Caco-2 (cell line): ENCODE measurements around the gene JTB. TPM values are rescaled to one million over a fixed set of nuclear protein-coding genes. Genes with fewer than 3 reads are reported as not detected.

ENCODE experiments used
- BruUV-seq: library from RNA; stranded (reverse); fragments of 400-500 nt; replicated peaks from 2 replicates; lab custom pipeline; 2021; lab: Mats Ljungman, UMichigan
- CTCF ChIA-PET: fragments of 300-600 bp; sonication (Branson Sonifier 250); formaldehyde crosslinking; loops from one replicate; lab custom pipeline; 2022; ENCODE audit warnings: antibody characterized with exemption; lab: Charles Lee
- POLR2A ChIA-PET: fragments of 300-600 bp; sonication (Branson Sonifier 250); formaldehyde crosslinking; loops from one replicate; lab custom pipeline; 2022; ENCODE audit warnings: antibody characterized with exemption; lab: Charles Lee
- DNase-seq, 2 experiments: peaks; one replicate each; pipeline versions ENCODE4 v3.0.0 to v3.0.0-alpha.2; 2020 to 2022
- H3K27me3 ChIP-seq: replicated peaks from 2 replicates; pipeline ENCODE4 v1.6.0; 2011; ENCODE audit warnings: low read length; ENCODE audit not compliant: control insufficient read depth, insufficient read depth
- H3K36me3 ChIP-seq: 2 replicates; pipeline ENCODE4 v1.5.1; 2011; ENCODE audit warnings: low read length; ENCODE audit not compliant: control insufficient read depth, insufficient read depth
- H3K4me1 ChIP-seq: fragments of 250-450 bp; sonication (Bioruptor Pico); 2 replicates; pipeline ENCODE4 v1.5.1; 2020; ENCODE audit warnings: mild to moderate bottlenecking
- H3K4me3 ChIP-seq: 2 replicates; pipeline ENCODE4 v1.5.1; 2011; ENCODE audit warnings: low read depth, mild to moderate bottlenecking, control low read depth, low read length
- H3K9me3 ChIP-seq: fragments of 250-450 bp; sonication (Bioruptor Pico); 2 replicates; pipeline ENCODE4 v1.5.1; 2020; ENCODE audit warnings: mild to moderate bottlenecking, moderate library complexity
- H3K27ac Mint-ChIP-seq: one replicate; pipeline ENCODE4 v1.8.0; 2022; ENCODE audit warnings: mixed read lengths; ENCODE audit not compliant: unreplicated experiment
- H3K27me3 Mint-ChIP-seq: one replicate; pipeline ENCODE4 v1.8.0; 2022; ENCODE audit warnings: mixed read lengths; ENCODE audit not compliant: insufficient read depth, unreplicated experiment
- H3K36me3 Mint-ChIP-seq: one replicate; pipeline ENCODE4 v1.8.0; 2022; ENCODE audit warnings: mild to moderate bottlenecking, mixed read lengths; ENCODE audit not compliant: insufficient read depth, unreplicated experiment
- H3K4me1 Mint-ChIP-seq: one replicate; pipeline ENCODE4 v1.8.0; 2022; ENCODE audit warnings: low read depth, mixed read lengths; ENCODE audit not compliant: unreplicated experiment
- H3K4me3 Mint-ChIP-seq: one replicate; pipeline ENCODE4 v1.8.0; 2022; ENCODE audit warnings: mild to moderate bottlenecking, moderate library complexity, mixed read lengths; ENCODE audit not compliant: unreplicated experiment
- H3K9me3 Mint-ChIP-seq: one replicate; pipeline ENCODE4 v1.8.0; 2022; ENCODE audit warnings: mixed read lengths; ENCODE audit not compliant: unreplicated experiment
- CTCF ChIP-seq, 2 experiments: fragments of 200-600 bp in 1 of 2; IDR thresholded peaks; 1 replicate in 1 of 2; 2 replicates in 1 of 2; pipeline versions ENCODE4 v1.5.1 to v1.8.0; 2011 to 2022; ENCODE audit warnings: antibody characterized with exemption in 1 of 2, control low read depth in 1 of 2, inconsistent platforms in 1 of 2, low read depth in 1 of 2, low read length in 1 of 2, mild to moderate bottlenecking in 1 of 2, moderate library complexity in 1 of 2; ENCODE audit not compliant: insufficient read depth in 1 of 2, severe bottlenecking in 1 of 2, unreplicated experiment in 1 of 2
- intact Hi-C: fragments of 100-400 bp; cut with micrococcal nuclease; formaldehyde crosslinking; loops from one replicate; pipeline ENCODE4 v1.10.0; 2022; ENCODE audit not compliant: unreplicated experiment
- total RNA-seq: library from RNA; stranded (reverse); gene quantifications from 2 replicates; pipeline ENCODE4 v1.2.3, GENCODE V29; 2022

The JTB gene
- total RNA-seq, 1 experiment from 2014 or later = 123 TPM

DNA sequence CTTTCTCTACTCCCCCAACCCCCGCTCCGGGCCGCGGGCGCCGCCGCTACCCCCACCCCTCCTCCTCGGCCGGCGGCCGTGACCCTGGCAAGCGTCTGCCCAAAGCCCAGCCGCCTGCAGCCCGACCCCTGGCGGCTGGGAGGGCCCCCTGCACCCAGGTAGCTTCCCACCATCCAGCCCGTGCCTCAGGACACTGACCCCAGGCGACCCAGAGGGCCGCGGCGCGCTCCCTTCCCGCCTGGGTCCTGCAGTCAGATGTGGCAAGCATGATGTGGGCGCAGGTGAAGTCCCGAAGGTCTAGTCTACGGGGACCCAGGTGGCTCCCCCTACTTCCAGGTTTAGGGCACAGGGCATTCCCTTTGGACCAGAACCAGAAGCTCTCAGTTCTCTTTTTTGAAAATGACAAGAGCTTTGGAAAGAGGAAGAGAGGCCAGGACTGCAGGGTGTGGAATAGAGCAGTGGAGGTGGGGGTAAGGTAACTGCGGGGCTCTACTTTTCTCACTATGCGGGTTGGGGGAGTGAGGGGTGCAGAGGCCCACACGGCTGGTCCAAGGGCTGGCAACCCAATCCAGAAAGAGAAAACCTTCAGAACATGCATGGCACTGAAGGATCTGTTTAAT, 30.7 kb downstream of the JTB start, which contains the start of gene DENND4B:
Gene DENND4B (minus strand): TSS at position 97 of the 620 bp plus-strand sequence. CDS start 2,344 bp downstream, outside the sequence.
- intact Hi-C loops = loop anchor here (1.0 to 2.0 kb wide), 2 partner anchors 24 to 40 kb away; partner anchors contain the start of genes GATAD2B and RAB13
- no TSS peak for BruUV-seq

GRCh38 chr1:153945795-153946621, 31.5 kb downstream of the JTB start:
- Mint-ChIP-seq H3K36me3 (peaks cover 59% of the 10 kb centered on the region), H3K4me1 (peaks cover 7% of the 10 kb centered on the region), H3K27ac (peak overlapping the region; percentile 44), H3K9me3 (no peaks in the 10 kb centered on the region), H3K27me3 (no peaks in the 10 kb centered on the region), H3K4me3 (peak overlapping the region; percentile 82)
- intact Hi-C loops = loop anchor here (1.0 to 2.0 kb wide), 2 partner anchors 23 to 40 kb away; partner anchors contain the start of genes GATAD2B and RAB13
- Histone ChIP-seq H3K27me3 (no peaks in the 10 kb centered on the region), H3K9me3 (no peaks in the 10 kb centered on the region), H3K4me3 (peak overlapping the region; percentile 92), H3K4me1 (peaks cover 8% of the 10 kb centered on the region), H3K36me3 (peaks cover 3% of the 10 kb centered on the region; the same call in 1 of the 2 replicates)
- POLR2A ChIA-PET = interaction anchor here (0.6 to 1.7 kb wide), 5 partner anchors 17 to 179 kb away, joined by 3 to 20 read pairs (median 6); partner anchors contain the start of genes CREB3L4 and GATAD2B
- no peak for TF ChIP-seq CTCF (IDR thresholded peaks at IDR 0.05; ENCODE audit: insufficient read depth in 1 of 2, low read depth in 1 of 2, low read length in 1 of 2, severe bottlenecking in 1 of 2, unreplicated experiment in 1 of 2)
- peak; percentile 60 to 68 for DNase-seq
- no TSS peak for BruUV-seq
- CTCF ChIA-PET = interaction anchor here (0.6 to 2.0 kb wide), 9 partner anchors 11 to 302 kb away, joined by 4 to 24 read pairs (median 6); partner anchors contain the start of genes CREB3L4, CRTC2, GATAD2B and SLC39A1

More for the DNA sequence above, 30.7 kb downstream of the JTB start, which contains the start of gene DENND4B:
- Histone ChIP-seq H3K4me3 (peak within 1 kb of the TSS; percentile 92), H3K27me3 (no peaks in the 10 kb centered on the region), H3K4me1 (peaks cover 8% of the 10 kb centered on the region), H3K36me3 (peaks cover 3% of the 10 kb centered on the region), H3K9me3 (no peaks in the 10 kb centered on the region)
- Mint-ChIP-seq H3K9me3 (no peaks in the 10 kb centered on the region), H3K36me3 (peaks cover 59% of the 10 kb centered on the region), H3K27me3 (no peaks in the 10 kb centered on the region), H3K4me1 (peaks cover 7% of the 10 kb centered on the region), H3K4me3 (peak within 1 kb of the TSS; percentile 82), H3K27ac (peak within 1 kb of the TSS; percentile 57)
- ChIA-PET CTCF (interaction anchor here (0.6 to 2.0 kb wide), 11 partner anchors 10 to 301 kb away, joined by 3 to 24 read pairs (median 5); partner anchors contain the start of genes CREB3L4, CRTC2, GATAD2B and INTS3), POLR2A (interaction anchor here (0.6 to 1.7 kb wide), 9 partner anchors 16 to 1247 kb away, joined by 3 to 20 read pairs (median 6); partner anchors contain the start of genes CREB3L4, GATAD2B and RPS27)
- peak; percentile 85 to 92 for DNase-seq
- TF ChIP-seq CTCF (IDR thresholded peaks at IDR 0.05; ENCODE audit: insufficient read depth in 1 of 2, low read depth in 1 of 2, low read length in 1 of 2, severe bottlenecking in 1 of 2, unreplicated experiment in 1 of 2) = peak; percentile 95 to 97
